ENCODE results near the gene CCRL2.

CCRL2 gene

GRCh38 chr3:46442576-46443530 is 35.8 kb downstream of the CCRL2 start:
- no peak overlapping the region for H3K4me2 ChIP-seq
- H3K36me3 ChIP-seq: no peaks in the 10 kb centered on the region
- H3K4me3 ChIP-seq: no peak overlapping the region
- H3K27ac ChIP-seq: no peak overlapping the region
- H4K20me1 ChIP-seq: no peaks in the 10 kb centered on the region
- no peak overlapping the region for H3K9ac ChIP-seq
- TF ChIP-seq Cebpa-rat (IDR thresholded peaks at IDR 0.05): no peak
- H3K4me1 ChIP-seq: peaks cover 19% of the 10 kb centered on the region
- no peaks in the 10 kb centered on the region for H3K9me3 ChIP-seq
- H3K27me3 ChIP-seq: no peaks in the 10 kb centered on the region

- no peaks in the 10 kb centered on the region for H3K9me3 ChIP-seq
- TF ChIP-seq Cebpa-rat (IDR thresholded peaks at IDR 0.05): no peak
- H4K20me1 ChIP-seq: no peaks in the 10 kb centered on the region
- H3K36me3 ChIP-seq: no peaks in the 10 kb centered on the region
- no peaks in the 10 kb centered on the region for H3K4me1 ChIP-seq
- H3K27ac ChIP-seq: no peak overlapping the region
- no peak overlapping the region for H3K4me2 ChIP-seq
- H3K27me3 ChIP-seq: no peaks in the 10 kb centered on the region
- H3K9ac ChIP-seq: no peak overlapping the region
- H3K4me3 ChIP-seq: no peak overlapping the region
Measured at GRCh38 chr3:46447228-46447985, 40.3 kb downstream of the CCRL2 start.

- H3K4me3 ChIP-seq: no peak overlapping the region
- no peak overlapping the region for H3K9ac ChIP-seq
- H3K9me3 ChIP-seq: no peaks in the 10 kb centered on the region
- no peak for TF ChIP-seq Cebpa-rat (IDR thresholded peaks at IDR 0.05)
- H3K4me2 ChIP-seq: no peak overlapping the region
- no peaks in the 10 kb centered on the region for H3K36me3 ChIP-seq
- no peaks in the 10 kb centered on the region for H3K27me3 ChIP-seq
- H3K4me1 ChIP-seq: peaks cover 6% of the 10 kb centered on the region
- H3K27ac ChIP-seq: no peak overlapping the region
- no peaks in the 10 kb centered on the region for H4K20me1 ChIP-seq
Measured at GRCh38 chr3:46448721-46449120, 41.7 kb downstream of the CCRL2 start.

GRCh38 chr3:46449755-46450552 is 42.9 kb downstream of the CCRL2 start:
- no peaks in the 10 kb centered on the region for H4K20me1 ChIP-seq
- H3K27me3 ChIP-seq: no peaks in the 10 kb centered on the region
- peaks cover 18% of the 10 kb centered on the region for H3K4me1 ChIP-seq
- no peak overlapping the region for H3K4me2 ChIP-seq
- H3K27ac ChIP-seq: no peak overlapping the region
- H3K4me3 ChIP-seq: no peak overlapping the region
- no peak for TF ChIP-seq Cebpa-rat (IDR thresholded peaks at IDR 0.05)
- H3K9me3 ChIP-seq: no peaks in the 10 kb centered on the region
- no peak overlapping the region for H3K9ac ChIP-seq
- H3K36me3 ChIP-seq: no peaks in the 10 kb centered on the region

- no peaks in the 10 kb centered on the region for H3K9me3 ChIP-seq
- H3K4me2 ChIP-seq: peak overlapping the region; percentile 64
- H3K27ac ChIP-seq: no peak overlapping the region
- peaks cover 26% of the 10 kb centered on the region for H3K4me1 ChIP-seq
- H3K4me3 ChIP-seq: no peak overlapping the region
- H4K20me1 ChIP-seq: no peaks in the 10 kb centered on the region
- H3K36me3 ChIP-seq: no peaks in the 10 kb centered on the region
- TF ChIP-seq Cebpa-rat (IDR thresholded peaks at IDR 0.05): no peak
- no peaks in the 10 kb centered on the region for H3K27me3 ChIP-seq
- no peak overlapping the region for H3K9ac ChIP-seq
Measured at GRCh38 chr3:46453526-46454208, 46.6 kb downstream of the CCRL2 start.

GRCh38 chr3:46454209-46454595 is 47.1 kb downstream of the CCRL2 start:
- Histone ChIP-seq H3K9me3 (no peaks in the 10 kb centered on the region), H3K4me3 (no peak overlapping the region), H3K4me1 (peaks cover 26% of the 10 kb centered on the region), H3K27ac (0 out of 2 replicates have a peak overlapping the region, but pooled peaks have one; percentile 14), H3K36me3 (no peaks in the 10 kb centered on the region), H3K9ac (no peak overlapping the region), H3K27me3 (no peaks in the 10 kb centered on the region), H3K4me2 (peak overlapping the region; percentile 64), H4K20me1 (no peaks in the 10 kb centered on the region)
- no peak for TF ChIP-seq Cebpa-rat (IDR thresholded peaks at IDR 0.05)

- Histone ChIP-seq H3K9me3 (no peaks in the 10 kb centered on the region), H3K36me3 (no peaks in the 10 kb centered on the region), H4K20me1 (no peaks in the 10 kb centered on the region), H3K9ac (no peak overlapping the region), H3K4me3 (no peak overlapping the region), H3K4me1 (peaks cover 26% of the 10 kb centered on the region), H3K4me2 (peak overlapping the region; percentile 64), H3K27ac (0 out of 2 replicates have a peak overlapping the region, but pooled peaks have one; percentile 14), H3K27me3 (no peaks in the 10 kb centered on the region)
- TF ChIP-seq Cebpa-rat (IDR thresholded peaks at IDR 0.05): no peak
Measured at GRCh38 chr3:46454606-46455005, 47.5 kb downstream of the CCRL2 start.

- Histone ChIP-seq H3K36me3 (no peaks in the 10 kb centered on the region), H4K20me1 (no peaks in the 10 kb centered on the region), H3K4me3 (no peak overlapping the region), H3K27me3 (no peaks in the 10 kb centered on the region), H3K27ac (no peak overlapping the region), H3K9ac (no peak overlapping the region), H3K4me1 (peaks cover 26% of the 10 kb centered on the region), H3K4me2 (peak overlapping the region; percentile 64; the same call in 1 of the 2 replicates), H3K9me3 (no peaks in the 10 kb centered on the region; the same call in 1 of the 2 replicates)
- no peak for TF ChIP-seq Cebpa-rat (IDR thresholded peaks at IDR 0.05)
Measured at GRCh38 chr3:46455231-46456115, 48.4 kb downstream of the CCRL2 start.

All from BLaER1 (cell line).